Skin of body (tissue), 2 donors: Measurements from ENCODE around the gene NELFA. TPM values are rescaled to one million over a fixed set of nuclear protein-coding genes. Genes with fewer than 3 reads are reported as not detected.
"Not testable (repeated sequence)": the region's sequence is repeated elsewhere in the genome, so short reads cannot be mapped to it uniquely, and the experiment has no call there.

ENCODE experiments used
- DNase-seq: peaks from one replicate; lab custom pipeline; 2025; lab: John Stamatoyannopoulos, UW
- total RNA-seq: library from RNA; depleted of rRNA; stranded (reverse); fragments of >200 nt; gene quantifications from one replicate; pipeline ENCODE4 v1.2.3, GENCODE V29; 2014

The NELFA gene
- total RNA-seq, 1 donor from 2014 or later, result 19.4 TPM

DNA sequence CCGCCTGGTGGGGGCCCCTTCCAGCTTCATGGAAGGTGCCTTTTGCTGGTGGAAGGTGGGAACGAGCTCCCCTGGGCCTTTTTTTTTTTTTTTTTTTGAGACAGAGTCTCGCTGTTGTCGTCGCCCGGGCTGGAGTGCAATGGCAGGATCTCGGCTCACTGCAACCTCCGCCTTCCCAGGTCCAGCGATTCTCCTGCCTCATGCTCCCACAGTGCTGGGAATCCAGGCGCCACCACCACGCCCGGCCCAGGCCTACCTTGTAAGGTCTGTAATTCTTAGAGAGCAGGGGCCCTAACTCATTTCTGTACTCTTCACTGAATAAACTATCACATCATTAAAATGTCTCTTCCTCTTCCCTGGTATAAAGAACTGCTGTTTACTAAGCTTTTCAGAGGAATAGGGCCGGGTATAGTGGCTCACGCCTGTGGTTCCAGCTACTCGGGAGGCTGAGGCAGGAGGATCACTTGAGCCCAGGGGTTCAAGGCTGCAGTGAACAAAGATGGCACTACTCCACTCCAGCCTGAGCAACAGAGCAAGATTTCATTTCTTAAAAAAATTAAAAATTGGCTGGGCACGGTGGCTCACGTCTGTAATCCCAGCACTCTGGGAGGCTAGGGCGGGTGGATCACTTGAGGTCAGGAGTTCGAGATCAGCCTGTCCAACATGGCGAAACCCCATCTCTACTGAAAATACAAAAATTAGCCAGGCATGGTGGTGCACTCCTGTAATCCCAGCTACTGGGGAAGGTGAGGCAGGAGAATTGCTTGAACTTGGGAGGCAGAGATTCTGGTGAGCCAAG lies 14.9 kb downstream of the NELFA start:
- not testable (repeated sequence) for DNase-seq

GRCh38 chr4:1993169-1993516 lies 15.6 kb downstream of the NELFA start:
- no peak for DNase-seq

DNA sequence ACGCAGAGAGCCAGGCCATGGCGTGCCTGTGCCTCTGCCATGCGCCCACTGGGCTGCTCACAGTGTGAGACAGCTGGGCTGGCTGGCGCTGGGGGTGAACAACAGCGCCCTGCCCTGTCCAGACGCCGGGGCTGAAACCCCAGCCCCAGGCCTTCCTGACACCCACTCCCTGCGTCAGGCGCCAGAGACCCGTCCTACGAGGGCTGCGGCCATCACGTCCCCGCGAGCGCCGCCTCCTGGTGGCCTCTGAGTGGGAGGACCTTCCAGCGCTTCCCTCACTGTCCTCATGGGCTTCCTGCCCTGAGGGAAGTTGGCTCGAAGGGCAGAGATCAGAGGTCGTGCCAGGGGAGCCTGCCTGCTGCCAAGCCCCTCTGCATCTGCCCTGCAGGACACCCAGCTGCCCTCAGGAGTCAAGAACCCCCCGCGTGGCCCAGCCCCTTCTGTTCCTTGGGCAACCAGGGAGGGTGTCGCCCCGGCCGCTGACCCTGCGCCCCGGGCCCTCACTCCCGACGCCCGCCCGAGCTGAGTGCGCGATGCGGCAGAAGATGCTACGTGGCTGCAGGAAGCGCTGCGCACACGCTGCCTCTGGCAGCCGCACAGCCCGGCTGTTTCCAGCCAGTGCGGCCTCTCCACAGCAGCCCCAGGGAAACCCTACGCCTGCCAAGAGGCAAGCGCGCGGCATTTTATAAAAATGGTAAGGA lies 16.2 kb downstream of the NELFA start:
- no peak for DNase-seq

DNA sequence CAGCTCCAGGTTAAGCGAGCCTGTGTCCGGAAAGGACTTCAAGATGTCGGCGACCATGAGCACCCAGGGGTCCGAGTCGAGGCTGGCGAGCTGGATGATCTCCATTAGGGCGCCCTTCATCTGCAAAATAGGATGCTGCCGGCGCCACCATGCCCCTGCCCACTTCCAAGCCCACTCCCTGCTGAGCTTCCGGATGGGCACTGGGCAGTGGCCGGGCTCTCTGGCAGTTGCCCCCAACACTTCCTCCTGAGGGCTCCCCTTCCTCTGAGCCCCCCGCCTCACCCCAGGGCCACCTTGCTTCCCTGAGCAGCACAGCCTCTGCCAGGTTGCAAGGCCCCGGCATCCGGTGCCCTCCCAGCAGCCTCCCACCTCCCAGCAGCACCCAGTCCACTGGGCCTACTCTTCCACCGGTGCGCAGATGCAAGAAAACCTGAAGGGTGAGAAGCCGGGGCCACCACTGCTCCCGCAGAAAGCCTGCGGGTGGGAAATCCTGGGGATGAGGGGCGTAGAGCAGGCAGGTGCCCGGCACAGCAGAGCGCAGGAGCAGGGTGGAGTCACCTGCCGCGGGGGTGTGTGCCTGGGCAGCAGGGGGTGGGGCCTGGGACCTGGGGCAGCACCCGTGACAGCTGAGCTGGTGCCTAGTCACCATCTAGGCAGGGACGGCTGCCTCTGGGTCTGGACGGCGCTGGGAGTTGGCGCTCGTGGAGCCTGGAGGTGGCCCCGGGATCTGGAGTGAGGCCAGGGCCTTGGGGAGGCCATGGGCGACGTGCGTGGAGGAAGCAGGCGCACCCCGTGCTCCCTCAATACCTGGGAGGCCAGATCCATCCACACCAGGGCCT lies 17.0 kb downstream of the NELFA start:
- DNase-seq, result no peak

DNA sequence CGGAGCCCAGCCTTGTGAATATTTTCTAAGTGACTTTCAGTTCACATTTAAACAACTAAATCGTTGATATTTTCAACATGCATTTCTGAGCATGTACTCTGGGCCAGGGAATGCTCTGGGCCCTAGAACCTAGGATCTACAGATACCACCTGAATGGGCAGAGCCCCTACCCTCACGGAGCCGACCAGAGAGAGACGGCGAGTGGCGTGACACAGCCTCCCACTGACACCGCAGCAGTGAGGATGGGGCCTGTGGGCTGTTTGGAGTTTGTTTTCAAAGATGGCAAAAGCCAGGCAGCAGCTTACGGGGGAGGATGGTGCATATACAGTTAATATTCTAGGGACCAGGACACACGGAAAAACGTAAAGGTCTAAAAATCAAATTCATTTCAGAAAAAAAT lies 17.7 kb downstream of the NELFA start:
- no peak for DNase-seq

DNA sequence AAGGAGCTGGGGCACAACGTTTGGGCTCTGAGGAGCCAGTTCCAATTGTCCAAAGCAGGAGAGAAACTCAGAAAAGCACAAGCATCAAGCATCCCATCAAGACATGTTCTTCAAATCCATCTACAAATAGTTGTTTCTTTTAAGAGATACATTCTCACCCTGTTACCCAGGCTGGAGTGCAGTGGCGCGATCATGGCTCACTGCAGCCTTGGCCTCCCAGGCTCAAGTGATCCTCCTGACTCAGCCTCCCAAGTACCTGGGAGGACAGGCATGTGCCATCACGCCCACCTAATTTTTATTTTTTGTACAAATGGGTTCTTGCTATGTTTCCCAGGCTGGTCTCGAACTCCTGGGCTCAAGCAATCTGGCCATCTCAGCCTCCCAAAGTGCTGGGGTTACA lies 18.1 kb downstream of the NELFA start:
- DNase-seq, result no peak

GRCh38 chr4:1990348-1990645 lies 18.5 kb downstream of the NELFA start:
- DNase-seq, result no peak

- no peak for DNase-seq
These were observed 19.0 kb downstream of the NELFA start for GRCh38 chr4:1989533-1990347.

DNA sequence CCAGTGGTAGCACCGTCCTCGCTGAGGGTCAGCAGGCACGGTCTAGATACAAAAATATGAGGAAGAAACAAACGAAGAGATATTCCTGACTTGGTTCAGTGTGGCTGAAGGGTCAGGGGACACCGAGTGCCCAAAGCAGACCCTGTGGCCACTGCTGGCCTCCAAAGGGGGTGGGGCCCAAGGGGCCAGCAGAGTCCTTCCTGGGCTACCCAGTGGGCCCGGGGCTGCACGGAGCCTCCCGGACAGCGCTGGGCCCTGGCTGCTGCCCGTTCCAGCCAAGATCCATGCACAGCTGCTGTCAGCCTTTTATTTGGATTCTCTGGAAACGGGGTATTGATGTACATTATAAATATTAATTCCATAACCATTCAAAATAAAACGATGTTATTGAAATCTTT lies 20.4 kb downstream of the NELFA start:
- no peak for DNase-seq

- no peak for DNase-seq
These were observed 20.9 kb downstream of the NELFA start for GRCh38 chr4:1987721-1988326.

DNA sequence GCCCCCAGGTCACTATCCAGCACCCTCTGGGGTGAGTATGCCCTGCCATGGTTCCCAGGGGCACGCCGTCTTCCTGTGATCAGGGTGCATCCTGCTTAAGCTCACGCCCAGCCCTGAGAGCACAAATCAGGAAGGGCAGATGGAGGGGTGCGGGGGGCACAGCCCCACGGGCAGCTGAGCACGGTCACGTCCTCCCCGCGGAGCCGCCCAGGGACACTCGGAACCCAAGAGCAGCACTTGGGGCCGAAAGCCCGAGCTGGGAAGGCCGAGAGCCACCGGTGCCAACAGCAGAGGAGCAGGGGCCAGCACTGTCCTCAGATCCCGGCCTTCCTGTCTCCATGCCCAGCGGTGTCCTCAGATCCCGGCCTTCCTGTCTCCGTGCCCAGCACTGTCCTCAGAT lies 21.5 kb downstream of the NELFA start:
- no peak for DNase-seq

DNA sequence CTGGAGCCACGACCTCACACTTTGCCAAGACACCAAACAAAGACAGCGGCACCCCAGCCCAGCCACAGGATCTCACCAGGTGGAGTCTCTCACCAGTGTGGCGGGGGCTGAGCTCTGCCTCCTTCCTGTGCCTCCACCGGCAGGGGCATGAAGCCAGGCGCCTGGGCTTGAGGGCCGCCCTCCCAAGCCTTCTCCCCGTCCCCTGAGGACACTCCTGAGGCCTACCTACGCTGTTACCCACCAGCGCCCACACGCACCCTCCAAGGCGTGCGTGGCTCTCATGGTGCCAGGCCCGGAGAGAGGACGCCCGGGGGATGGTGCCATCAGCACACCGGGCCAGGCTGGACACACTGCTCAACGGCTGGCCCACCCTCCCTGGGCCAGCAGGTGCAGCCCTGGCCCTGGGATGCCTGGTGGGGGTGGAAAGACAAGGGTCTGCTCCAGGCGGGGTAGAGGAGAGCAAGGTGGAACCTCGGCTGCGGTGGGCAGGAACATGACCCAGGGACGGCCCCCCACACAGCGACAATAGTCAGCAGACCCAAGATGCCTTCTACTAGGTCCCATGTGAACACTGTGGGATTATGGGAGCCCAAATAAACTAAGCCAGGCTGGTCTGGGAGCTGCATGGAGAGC lies 22.1 kb downstream of the NELFA start:
- DNase-seq, result no peak

DNA sequence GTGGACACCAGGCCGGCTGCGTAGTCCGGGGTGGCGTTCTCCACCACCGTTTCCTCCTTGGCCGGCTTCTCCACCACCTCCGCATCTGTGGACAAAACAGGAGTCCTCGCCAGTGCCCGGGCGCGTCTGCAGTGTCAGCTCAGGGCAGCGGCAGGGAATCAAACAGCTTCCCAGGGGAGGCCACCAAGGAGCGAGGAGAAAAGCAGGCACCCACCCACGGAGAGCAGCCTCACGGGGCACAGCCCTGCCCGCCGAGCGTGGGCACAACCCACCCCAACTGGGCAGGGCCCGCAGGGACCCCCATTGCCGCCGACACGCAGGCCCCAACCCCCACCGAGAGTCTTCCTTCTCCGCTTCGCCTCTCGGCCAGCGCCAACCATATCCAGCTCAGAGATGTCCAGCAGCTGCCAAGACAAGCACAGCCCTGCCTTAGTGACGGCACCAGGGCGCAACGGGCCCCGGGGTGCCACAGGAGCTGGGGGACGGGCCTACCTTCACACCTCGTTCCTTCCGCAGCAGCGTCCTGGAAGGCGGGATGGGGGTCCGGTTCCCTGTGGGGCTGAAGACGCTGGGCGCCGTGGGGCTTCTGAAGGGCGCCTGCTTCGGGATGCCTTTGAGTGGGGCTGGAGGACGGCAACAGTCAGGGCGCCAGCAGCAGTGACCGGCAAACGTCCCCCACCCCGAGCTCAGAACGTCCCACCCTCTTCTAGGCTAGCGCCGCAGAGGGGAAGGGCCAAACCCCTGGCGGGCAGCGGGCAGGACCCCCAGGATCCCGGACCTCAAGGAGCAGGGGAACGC lies 22.8 kb downstream of the NELFA start:
- no peak for DNase-seq

DNA sequence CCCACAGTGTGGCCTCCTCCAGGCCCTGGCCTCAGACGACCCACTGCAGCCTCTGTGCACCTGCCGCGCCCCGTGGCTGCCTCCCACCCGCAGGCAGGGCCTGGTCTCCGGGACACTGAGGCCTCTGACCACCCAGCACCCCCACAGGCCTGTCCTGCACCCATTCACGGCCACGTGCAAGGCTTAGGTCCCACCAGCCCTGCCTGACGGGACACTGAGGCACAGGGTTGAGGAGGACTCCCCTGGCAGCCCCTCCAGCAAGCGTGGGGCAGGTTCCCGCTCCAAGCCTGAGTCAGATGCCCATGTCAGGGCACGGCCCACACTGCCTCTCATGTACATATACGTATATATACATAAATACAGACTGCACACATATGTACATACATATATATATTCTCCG lies 23.5 kb downstream of the NELFA start:
- no peak for DNase-seq

- no peak for DNase-seq
These were observed 24.2 kb downstream of the NELFA start for GRCh38 chr4:1984406-1985191.

DNA sequence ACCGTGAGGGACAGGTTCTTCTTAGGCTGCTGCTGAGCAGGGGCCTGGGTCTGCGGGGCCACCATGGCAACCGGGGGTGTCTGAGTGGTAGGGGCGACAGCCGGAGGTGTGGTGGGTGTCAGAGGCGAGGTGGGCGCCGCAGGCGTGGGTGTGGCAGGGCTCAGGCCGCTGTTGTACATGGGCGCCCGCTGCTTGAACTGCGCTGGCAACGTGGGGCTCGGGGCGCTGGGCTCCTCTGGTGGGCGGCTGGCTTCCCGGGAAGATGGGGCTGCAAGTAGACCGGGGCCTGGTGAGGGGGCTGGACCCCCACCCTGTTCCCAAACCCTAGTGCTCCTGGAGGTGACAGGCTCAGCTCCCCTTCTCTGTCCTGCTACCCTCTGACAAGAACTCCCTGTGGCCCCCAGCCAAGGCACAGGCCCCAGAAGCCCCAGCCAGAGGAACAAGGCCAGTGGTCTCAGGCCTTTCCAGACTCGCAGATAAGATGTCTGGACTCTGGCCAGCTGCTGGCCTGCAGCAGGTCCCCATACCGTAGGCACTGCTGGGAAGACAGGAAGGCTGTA lies 24.8 kb downstream of the NELFA start:
- no peak for DNase-seq

DNA sequence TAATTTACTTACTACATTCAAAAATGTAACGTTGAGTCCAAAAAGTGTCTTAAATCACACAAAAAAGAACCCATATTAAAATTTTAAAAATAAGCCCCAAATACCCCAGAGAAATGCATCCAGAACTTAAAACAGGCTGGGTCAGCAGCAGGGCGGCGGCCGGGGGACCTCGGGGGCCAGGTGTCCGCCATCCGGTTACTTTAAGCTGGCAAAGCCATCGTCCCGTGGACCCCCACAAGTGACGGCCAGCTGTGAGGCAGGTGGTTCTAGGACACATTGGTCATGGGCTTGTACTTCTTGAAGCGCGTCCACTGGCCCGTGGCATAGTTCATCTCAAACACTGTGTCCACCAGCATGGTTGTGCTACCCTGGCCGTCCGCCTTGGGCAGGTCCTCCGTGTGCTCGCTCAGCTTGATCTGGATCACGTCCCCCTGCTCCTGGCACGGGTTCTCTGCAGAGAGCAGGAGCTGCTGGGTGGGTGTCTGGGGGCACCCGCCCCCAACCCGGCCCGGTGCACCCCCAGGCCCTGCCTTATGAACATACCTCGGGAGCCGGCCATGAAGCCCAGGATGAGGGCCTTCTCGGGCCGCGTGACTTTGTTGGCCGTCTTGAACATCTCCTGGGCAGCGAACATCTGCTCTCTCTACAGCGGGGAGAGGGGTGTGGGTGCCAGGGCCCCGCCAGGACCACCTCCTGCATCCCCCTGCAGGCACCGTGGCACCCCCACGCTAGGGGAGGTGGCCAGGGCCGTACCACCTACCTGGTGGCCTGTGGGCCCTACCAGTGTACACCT lies 25.5 kb downstream of the NELFA start:
- no peak for DNase-seq
